ENCODE results near the gene GLMP.
"Not testable (repeated sequence)": the region's sequence is repeated elsewhere in the genome, so short reads cannot be mapped to it uniquely, and the experiment has no call there.

Gene GLMP

GRCh38 chr1:156295391-156295947 lies at the start of gene GLMP:
GLMP (minus strand) TSS chr1:156295679; CDS start chr1:156295645, 34 bp downstream.
- peak; percentile 45 for FAIRE-seq
- DNase-seq (ENCODE audit: insufficient read length, low spot score), result peak; percentile 65

DNA sequence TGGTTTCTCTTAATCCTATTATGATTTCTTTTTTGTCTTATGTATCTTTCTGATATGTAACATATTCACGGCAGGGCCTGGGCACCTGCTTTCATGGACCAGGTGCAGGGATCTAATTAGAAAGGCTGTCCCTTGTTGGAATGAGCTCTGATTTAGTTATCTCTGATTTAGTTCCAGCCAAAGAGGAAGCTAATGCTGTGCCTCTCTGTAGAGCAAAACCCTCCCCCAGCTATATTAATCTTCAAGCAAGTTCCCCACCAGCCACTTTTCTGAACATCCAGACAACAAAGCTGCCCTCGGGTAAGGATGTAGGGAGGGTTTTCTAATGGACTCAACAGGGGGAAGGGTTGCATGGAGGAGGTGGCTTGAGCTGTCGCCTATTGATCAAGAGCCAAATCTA lies 48.9 kb upstream of the GLMP start:
- FAIRE-seq (no peak), DNase-seq (ENCODE audit: insufficient read length, low spot score) (no peak)

- no peak for FAIRE-seq
- no peak for DNase-seq (ENCODE audit: insufficient read length, low spot score)
Measured at GRCh38 chr1:156342166-156342955, 46.9 kb upstream of the GLMP start.

DNA sequence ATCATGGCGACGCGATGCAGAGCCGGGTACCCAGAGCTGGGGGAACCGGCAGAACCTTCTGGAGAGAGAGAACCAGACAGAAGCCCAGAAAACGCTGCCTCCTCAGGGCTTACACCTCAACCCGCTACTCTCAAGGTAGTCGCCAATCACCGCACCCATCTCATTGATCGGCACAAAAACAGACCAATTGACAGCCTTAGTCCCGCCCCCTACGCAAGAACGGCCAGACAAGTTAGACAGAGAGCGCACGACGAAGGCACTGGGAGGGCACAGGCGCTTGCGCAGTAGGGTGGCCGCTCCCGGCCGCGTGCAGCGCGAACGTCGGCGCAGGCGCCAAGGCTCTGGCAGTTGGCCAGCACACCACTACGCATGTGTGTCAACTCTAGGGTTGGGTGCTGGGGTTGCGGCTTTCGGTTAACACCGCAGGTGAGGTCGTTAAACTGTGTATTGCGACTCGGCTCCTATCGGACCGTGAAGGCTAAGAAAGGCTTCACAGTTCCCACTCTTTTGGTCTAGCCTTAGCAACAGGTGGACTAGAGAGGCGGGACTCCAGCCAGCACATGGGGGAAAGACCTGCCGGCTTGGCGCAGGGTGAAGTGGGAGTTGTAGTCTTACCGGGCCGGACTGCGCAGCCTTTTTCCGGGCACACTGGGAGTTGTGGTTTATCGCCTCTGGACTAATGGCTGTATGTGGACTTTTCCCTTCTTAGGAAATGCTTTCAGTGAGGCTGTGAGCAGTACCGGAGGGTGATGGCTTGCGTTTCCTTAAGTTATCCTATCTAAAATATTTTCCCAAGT lies 42.9 kb upstream of the GLMP start, which contains the start of the genes CCT3 and TSACC:
Gene CCT3 (minus strand): TSS at position 113 of the 797 bp plus-strand sequence. CDS start 108 bp downstream, at position 5.
Gene TSACC (plus strand): TSS at position 347 of the 797 bp plus-strand sequence. CDS start 1,232 bp downstream, outside the sequence.
- FAIRE-seq (peak; percentile 98), DNase-seq (ENCODE audit: insufficient read length, low spot score) (peak; percentile 93)

- DNase-seq (ENCODE audit: insufficient read length, low spot score) (no peak), FAIRE-seq (peak; percentile 60)
Measured at GRCh38 chr1:156337888-156338179, 42.4 kb upstream of the GLMP start.

- FAIRE-seq, result no peak
- DNase-seq (ENCODE audit: insufficient read length, low spot score), result no peak
Measured at GRCh38 chr1:156337052-156337887, 41.8 kb upstream of the GLMP start.

DNA sequence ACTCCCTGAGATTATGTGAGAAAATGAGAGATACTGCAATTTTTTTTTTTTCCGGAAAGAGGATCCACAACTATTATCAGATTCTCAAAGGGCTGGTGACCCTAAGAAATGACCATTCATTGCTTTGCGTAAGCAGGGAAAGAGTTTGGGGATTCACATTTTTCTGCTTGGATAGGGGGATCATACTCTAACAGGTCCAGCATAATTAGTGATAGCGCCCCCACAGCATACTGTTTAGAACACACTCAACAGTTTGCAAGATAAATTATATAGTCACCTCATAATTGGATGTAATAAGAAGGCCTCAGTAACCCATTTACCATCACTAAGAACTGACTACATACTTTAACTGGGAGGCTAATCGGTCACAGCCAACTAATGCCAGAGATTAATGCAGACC lies 40.8 kb upstream of the GLMP start:
- FAIRE-seq, result no peak
- no peak for DNase-seq (ENCODE audit: insufficient read length, low spot score)

DNA sequence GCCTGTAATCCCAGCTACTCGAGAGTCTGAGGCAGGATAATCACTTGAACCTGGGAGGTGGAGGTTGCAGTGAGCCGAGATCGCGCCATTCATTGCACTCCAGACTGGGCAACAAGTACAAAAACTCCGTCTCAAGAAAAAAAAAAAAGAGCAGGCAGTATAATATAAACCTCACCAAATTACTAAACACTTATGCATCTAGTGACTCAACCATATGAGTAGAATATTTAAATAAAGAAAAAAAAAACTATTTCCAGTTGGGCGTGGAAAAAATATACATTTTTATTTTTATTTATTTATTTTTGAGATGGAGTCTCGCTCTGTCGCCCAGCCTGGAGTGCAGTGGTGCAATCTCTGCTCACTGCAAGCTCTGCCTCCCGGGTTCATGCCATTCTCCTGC lies 27.7 kb upstream of the GLMP start:
- not testable (repeated sequence) for FAIRE-seq; DNase-seq (ENCODE audit: insufficient read length, low spot score)

DNA sequence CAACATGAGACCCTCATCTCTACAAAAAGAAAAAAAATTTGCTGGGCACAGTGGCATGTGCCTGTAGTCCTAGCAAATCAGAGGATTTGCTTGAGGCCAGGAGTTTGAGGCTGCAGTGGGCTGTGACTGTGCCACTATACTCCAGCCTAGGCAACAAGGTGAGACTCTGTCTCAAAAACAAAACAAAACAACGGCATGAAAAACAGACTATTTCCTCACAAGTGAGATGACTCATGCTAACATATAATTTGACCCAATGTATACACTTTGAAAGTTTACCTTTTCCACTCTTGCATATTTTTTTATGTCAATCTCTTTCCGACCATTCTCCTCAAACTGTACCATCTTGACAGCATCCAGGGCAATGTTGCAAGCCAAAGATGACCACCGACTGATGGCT lies 25.1 kb upstream of the GLMP start:
- FAIRE-seq, result no peak
- DNase-seq (ENCODE audit: insufficient read length, low spot score), result no peak

GRCh38 chr1:156319664-156320063 lies 24.2 kb upstream of the GLMP start:
- FAIRE-seq (no peak), DNase-seq (ENCODE audit: insufficient read length, low spot score) (no peak)

DNA sequence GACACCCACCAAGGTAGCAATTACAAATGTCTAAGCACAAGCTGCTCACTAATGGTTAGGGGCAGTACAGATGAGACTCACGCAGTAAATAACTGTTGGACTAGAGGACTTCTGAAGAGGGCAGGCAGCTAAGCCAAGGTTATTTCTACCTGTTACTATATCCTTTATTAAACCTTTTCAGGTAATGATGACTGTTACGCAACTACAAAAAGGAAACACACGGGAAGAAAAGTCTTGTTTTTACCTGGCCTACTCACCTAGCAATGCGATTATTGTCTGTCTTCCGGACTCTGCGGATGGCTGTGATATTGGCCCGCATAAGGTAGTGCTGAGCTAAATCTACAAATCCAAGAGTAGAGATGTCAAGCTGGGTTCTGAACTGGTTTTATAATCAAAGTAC lies 21.4 kb upstream of the GLMP start:
- FAIRE-seq, result no peak
- DNase-seq (ENCODE audit: insufficient read length, low spot score), result no peak

- FAIRE-seq, result no peak
- no peak for DNase-seq (ENCODE audit: insufficient read length, low spot score)
Measured at GRCh38 chr1:156310962-156311361, 15.5 kb upstream of the GLMP start.

DNA sequence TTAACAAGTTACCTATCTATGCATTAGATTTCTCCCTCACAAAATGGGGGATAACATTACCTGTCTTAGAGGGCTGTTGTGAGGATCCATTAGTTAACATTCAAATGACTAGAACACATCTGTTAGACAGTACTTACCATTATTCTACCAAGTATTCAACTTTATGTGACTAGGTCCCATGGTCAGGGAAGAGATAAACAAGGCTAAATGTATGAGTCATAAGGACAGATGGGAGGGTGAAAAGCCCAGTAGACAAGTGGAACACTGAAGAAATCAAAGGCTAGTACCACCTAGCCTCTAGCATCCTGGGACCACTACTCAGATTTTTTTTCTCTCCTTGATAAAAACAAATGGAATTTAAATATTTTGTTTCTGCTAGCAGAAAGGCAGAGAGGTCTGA lies 12.6 kb upstream of the GLMP start:
- DNase-seq (ENCODE audit: insufficient read length, low spot score) (no peak), FAIRE-seq (no peak)

DNA sequence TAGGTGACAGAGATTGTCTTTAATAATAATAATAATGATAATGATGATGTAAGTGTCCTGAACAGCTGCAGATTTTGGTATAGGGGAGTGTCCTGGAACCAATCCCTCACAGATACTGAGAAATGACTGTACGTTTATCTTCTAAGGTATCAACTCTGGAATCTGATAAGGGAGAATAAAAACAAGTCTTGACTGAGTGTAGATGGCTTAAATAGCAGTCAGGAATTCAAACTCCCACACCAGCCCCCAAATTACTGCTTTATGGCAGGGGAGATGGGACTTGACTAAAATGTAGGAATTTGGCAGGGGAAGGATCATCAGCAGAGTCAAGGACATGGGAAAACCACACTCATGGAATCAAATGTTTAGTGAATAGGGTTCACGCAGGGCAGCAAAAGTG lies 9.7 kb upstream of the GLMP start:
- FAIRE-seq (no peak), DNase-seq (ENCODE audit: insufficient read length, low spot score) (no peak)

- DNase-seq (ENCODE audit: insufficient read length, low spot score), result no peak
- no peak for FAIRE-seq
Measured at GRCh38 chr1:156303241-156303640, 7.8 kb upstream of the GLMP start.

DNA sequence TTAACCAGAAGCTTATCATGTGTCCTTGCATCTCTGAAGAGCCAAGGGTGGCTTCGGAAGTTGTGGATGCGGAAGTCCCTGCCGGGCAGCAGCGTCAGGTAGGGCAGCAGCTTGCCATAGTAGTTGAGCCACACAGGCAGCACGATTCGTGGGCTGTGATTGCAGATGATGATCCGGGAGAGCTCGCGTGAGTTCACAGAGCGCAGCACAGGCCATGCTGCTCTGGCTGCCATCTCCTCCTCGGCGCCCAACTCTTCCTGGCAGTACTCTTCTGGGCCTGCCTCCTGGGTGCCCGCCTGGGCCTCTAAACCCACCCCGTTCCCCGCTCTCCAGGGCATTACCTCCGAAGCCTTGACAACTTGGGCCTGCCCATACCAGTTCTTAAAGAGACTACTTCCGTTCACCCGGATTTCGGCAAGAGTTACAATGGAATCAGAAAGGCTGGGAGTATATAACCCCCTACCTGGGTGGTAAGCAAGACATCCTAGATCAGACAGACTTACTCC lies 3.4 kb upstream of the GLMP start, which contains the start of gene VHLL:
Gene VHLL (minus strand): TSS at position 456 of the 506 bp plus-strand sequence. CDS start 118 bp downstream, at position 338.
- no peak for DNase-seq (ENCODE audit: insufficient read length, low spot score)
- FAIRE-seq, result no peak

GRCh38 chr1:156293895-156294294 lies 1.6 kb downstream of the GLMP start:
- DNase-seq (ENCODE audit: insufficient read length, low spot score) (no peak), FAIRE-seq (no peak)

- DNase-seq (ENCODE audit: insufficient read length, low spot score) (no peak), FAIRE-seq (no peak)
Measured at GRCh38 chr1:156293098-156293434, 2.4 kb downstream of the GLMP start.

GRCh38 chr1:156291226-156292061 lies 4.0 kb downstream of the GLMP start:
- DNase-seq (ENCODE audit: insufficient read length, low spot score) (peak; percentile 35), FAIRE-seq (peak; percentile 42)

DNA sequence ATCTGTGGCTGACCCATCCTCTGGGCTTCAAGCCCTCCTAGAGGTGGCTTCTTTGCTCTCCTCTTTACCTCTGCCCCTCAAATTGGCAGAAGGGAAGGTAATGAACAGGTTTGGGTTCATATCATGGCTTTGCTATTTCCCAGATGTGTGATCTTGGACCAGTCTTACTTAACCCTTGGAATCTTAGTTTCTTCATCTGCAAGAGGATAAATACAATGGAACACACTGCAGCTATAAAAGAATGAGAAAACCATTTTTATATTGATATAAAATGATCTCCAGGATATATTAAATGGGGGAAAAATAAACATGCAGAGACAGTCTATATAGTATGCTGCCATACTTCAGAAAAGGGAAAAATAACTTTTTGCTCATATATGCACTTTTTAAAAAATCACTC lies 5.6 kb downstream of the GLMP start:
- DNase-seq (ENCODE audit: insufficient read length, low spot score) (no peak), FAIRE-seq (no peak)

Measured in GM19239 (cell line).